ENCODE measurements around the gene P3H4.

P3H4 gene

GRCh38 chr17:41818024-41818423 lies 6.3 kb upstream of the P3H4 start:
- DNase-seq, result no peak

- DNase-seq, result no peak
Measured at GRCh38 chr17:41816637-41817320, 5.0 kb upstream of the P3H4 start.

- DNase-seq, result no peak
Measured at GRCh38 chr17:41814195-41814594, 2.4 kb upstream of the P3H4 start.

GRCh38 chr17:41813699-41814124 lies 2.0 kb upstream of the P3H4 start:
- DNase-seq, result no peak

GRCh38 chr17:41813152-41813680 lies 1.5 kb upstream of the P3H4 start:
- DNase-seq, result no peak

- DNase-seq, result no peak
Measured at GRCh38 chr17:41812381-41813151, 817 bp upstream of the P3H4 start, which contains the start of gene FKBP10. FKBP10 (plus strand) TSS chr17:41813004; CDS start chr17:41813035, 31 bp downstream.

GRCh38 chr17:41810659-41811548 lies 845 bp downstream of the P3H4 start:
- no peak for DNase-seq

- DNase-seq, result no peak
Measured at GRCh38 chr17:41806685-41807445, 4.9 kb downstream of the P3H4 start.

- no peak for DNase-seq
Measured at GRCh38 chr17:41803049-41804020, 8.4 kb downstream of the P3H4 start.

GRCh38 chr17:41801374-41802271 lies 10.1 kb downstream of the P3H4 start:
- no peak for DNase-seq

GRCh38 chr17:41800601-41801373 lies 11.0 kb downstream of the P3H4 start:
- DNase-seq, result no peak

GRCh38 chr17:41799366-41799765 lies 12.4 kb downstream of the P3H4 start:
- no peak for DNase-seq

- no peak for DNase-seq
Measured at GRCh38 chr17:41797377-41797776, 14.4 kb downstream of the P3H4 start.

GRCh38 chr17:41796121-41796895 lies 15.4 kb downstream of the P3H4 start:
- DNase-seq, result no peak

- DNase-seq, result no peak
Measured at GRCh38 chr17:41794540-41794975, 17.2 kb downstream of the P3H4 start.

- DNase-seq, result no peak
Measured at GRCh38 chr17:41793784-41794539, 17.8 kb downstream of the P3H4 start.
